ENCODE results near the gene SLF2.
A peak's percentile ranks its signal among the peaks of the same experiment; 100 is the strongest.

The SLF2 gene

GRCh38 chr10:100899171-100899570 lies 13.6 kb upstream of the SLF2 start:
- no peak for DNase-seq (ENCODE audit: low read depth)

GRCh38 chr10:100901051-100901450 lies 11.7 kb upstream of the SLF2 start:
- no peak for DNase-seq (ENCODE audit: low read depth)

- no peak for DNase-seq (ENCODE audit: low read depth)
Observed at GRCh38 chr10:100902622-100903021, 10.1 kb upstream of the SLF2 start.

GRCh38 chr10:100904917-100905316 lies 7.8 kb upstream of the SLF2 start:
- DNase-seq (ENCODE audit: low read depth) = no peak

GRCh38 chr10:100907175-100907574 lies 5.6 kb upstream of the SLF2 start:
- DNase-seq (ENCODE audit: low read depth) = no peak

- DNase-seq (ENCODE audit: low read depth) = no peak
Observed at GRCh38 chr10:100907773-100908363, 4.9 kb upstream of the SLF2 start.

GRCh38 chr10:100908378-100908777 lies 4.4 kb upstream of the SLF2 start:
- DNase-seq (ENCODE audit: low read depth) = no peak

GRCh38 chr10:100909501-100910263 lies 3.1 kb upstream of the SLF2 start:
- DNase-seq (ENCODE audit: low read depth) = no peak

GRCh38 chr10:100911472-100911871 lies 1.3 kb upstream of the SLF2 start:
- DNase-seq (ENCODE audit: low read depth) = no peak

- no peak for DNase-seq (ENCODE audit: low read depth)
Observed at GRCh38 chr10:100912013-100912604, 654 bp upstream of the SLF2 start.

- no peak for DNase-seq (ENCODE audit: low read depth)
Observed at GRCh38 chr10:100913470-100913865, 705 bp downstream of the SLF2 start.

GRCh38 chr10:100917071-100917470 lies 4.3 kb downstream of the SLF2 start:
- no peak for DNase-seq (ENCODE audit: low read depth)

- DNase-seq (ENCODE audit: low read depth) = no peak
Observed at GRCh38 chr10:100923580-100923979, 10.8 kb downstream of the SLF2 start.

GRCh38 chr10:100927266-100927665 lies 14.5 kb downstream of the SLF2 start:
- no peak for DNase-seq (ENCODE audit: low read depth)

GRCh38 chr10:100928039-100928438 lies 15.3 kb downstream of the SLF2 start:
- no peak for DNase-seq (ENCODE audit: low read depth)

GRCh38 chr10:100930368-100930767 lies 17.6 kb downstream of the SLF2 start:
- DNase-seq (ENCODE audit: low read depth) = no peak

GRCh38 chr10:100934084-100934659 lies 21.4 kb downstream of the SLF2 start:
- DNase-seq (ENCODE audit: low read depth) = no peak

GRCh38 chr10:100939763-100940344 lies 27.1 kb downstream of the SLF2 start:
- peak; percentile 21 for DNase-seq (ENCODE audit: low read depth)

- DNase-seq (ENCODE audit: low read depth) = no peak
Observed at GRCh38 chr10:100942229-100942628, 29.5 kb downstream of the SLF2 start.

- DNase-seq (ENCODE audit: low read depth) = no peak
Observed at GRCh38 chr10:100943508-100943907, 30.7 kb downstream of the SLF2 start.

GRCh38 chr10:100945754-100946153 lies 33.0 kb downstream of the SLF2 start:
- DNase-seq (ENCODE audit: low read depth) = no peak

- no peak for DNase-seq (ENCODE audit: low read depth)
Observed at GRCh38 chr10:100948916-100949315, 36.2 kb downstream of the SLF2 start.

GRCh38 chr10:100960251-100960650 lies 47.5 kb downstream of the SLF2 start:
- no peak for DNase-seq (ENCODE audit: low read depth)

All from GM04503 (cell line).